Loucy (cell line): Measurements from ENCODE around the gene RUFY3.

Experiments used
- CTCF ChIP-seq: fragments of 200-600 bp; sonication (generic); conservative IDR thresholded peaks from 2 replicates; pipeline ENCODE4 v1.5.1; 2014; ENCODE audit warnings: mild to moderate bottlenecking, antibody characterized with exemption, low read length
- EZH2phosphoT487 ChIP-seq: fragments of 200-600 bp; IDR thresholded peaks from 2 replicates; pipeline ENCODE4 v1.6.1; 2018; ENCODE audit warnings: antibody characterized with exemption, mild to moderate bottlenecking, moderate library complexity, borderline replicate concordance

GRCh38 chr4:70681704-70682103, 40.1 kb upstream of the RUFY3 start:
- TF ChIP-seq CTCF (no peak), EZH2phosphoT487 (no peak)
